Activated naive CD8-positive, alpha-beta T cell treated with anti-CD3 and anti-CD28 coated beads for 36 hours (primary cell): ENCODE measurements around the gene TOPAZ1. TPM values are rescaled to one million over a fixed set of nuclear protein-coding genes. Genes with fewer than 3 reads are reported as not detected.

Experiments used
- DNase-seq: peaks from one replicate; pipeline ENCODE4 v3.0.0; 2021
- H3K27ac Mint-ChIP-seq: one replicate; pipeline ENCODE4 v1.8.0; 2022; ENCODE audit warnings: mild to moderate bottlenecking, moderate library complexity, mixed read lengths
- H3K27me3 Mint-ChIP-seq: one replicate; pipeline ENCODE4 v1.8.0; 2022; ENCODE audit warnings: mild to moderate bottlenecking, mixed read lengths
- H3K36me3 Mint-ChIP-seq: one replicate; pipeline ENCODE4 v1.8.0; 2021; ENCODE audit warnings: mild to moderate bottlenecking, mixed read lengths
- H3K4me1 Mint-ChIP-seq: one replicate; pipeline ENCODE4 v1.8.0; 2021; ENCODE audit warnings: mixed read lengths
- H3K4me3 Mint-ChIP-seq: one replicate; pipeline ENCODE4 v1.8.0; 2022; ENCODE audit warnings: mild to moderate bottlenecking, moderate library complexity, mixed read lengths
- H3K9me3 Mint-ChIP-seq: one replicate; pipeline ENCODE4 v1.8.0; 2022; ENCODE audit warnings: mixed read lengths
- total RNA-seq, 2 experiments: library from RNA; stranded (reverse); gene quantifications; one replicate each; pipeline ENCODE4 v1.2.3, GENCODE V29; 2021

The TOPAZ1 gene
- total RNA-seq, 2 experiments from 2014 or later, result not detected

DNA sequence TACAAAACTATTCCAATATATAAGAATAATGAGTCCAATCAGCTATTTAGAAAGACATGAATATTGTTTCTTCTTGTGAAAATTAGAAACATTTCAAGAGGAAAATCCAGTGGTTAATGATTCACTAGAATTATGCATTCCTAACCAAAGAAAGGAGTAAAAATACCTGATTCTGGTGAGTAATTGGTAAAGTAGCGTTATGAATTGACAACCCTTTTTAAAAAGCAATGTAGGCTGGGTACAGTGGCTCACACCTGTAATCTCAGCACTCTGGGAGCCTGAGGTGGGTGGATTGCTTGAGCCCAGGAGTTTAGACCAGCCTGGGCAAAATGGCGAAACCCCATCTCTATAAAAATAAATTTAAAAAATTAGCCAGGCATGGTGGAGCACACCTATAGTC, 43.3 kb downstream of the TOPAZ1 start:
- H3K27ac Mint-ChIP-seq, result no peak overlapping the region
- H3K4me3 Mint-ChIP-seq, result no peak overlapping the region
- H3K9me3 Mint-ChIP-seq, result no peaks in the 10 kb centered on the region
- no peaks in the 10 kb centered on the region for H3K4me1 Mint-ChIP-seq
- no peak for DNase-seq
- peaks cover 23% of the 10 kb centered on the region for H3K27me3 Mint-ChIP-seq
- H3K36me3 Mint-ChIP-seq, result no peaks in the 10 kb centered on the region

- DNase-seq, result no peak
- no peaks in the 10 kb centered on the region for H3K36me3 Mint-ChIP-seq
- H3K9me3 Mint-ChIP-seq, result no peaks in the 10 kb centered on the region
- no peak overlapping the region for H3K27ac Mint-ChIP-seq
- H3K27me3 Mint-ChIP-seq, result peaks cover 16% of the 10 kb centered on the region
- no peak overlapping the region for H3K4me3 Mint-ChIP-seq
- H3K4me1 Mint-ChIP-seq, result no peaks in the 10 kb centered on the region
These were observed 48.3 kb downstream of the TOPAZ1 start for GRCh38 chr3:44289882-44290462.

- H3K27me3 Mint-ChIP-seq, result peaks cover 25% of the 10 kb centered on the region
- H3K27ac Mint-ChIP-seq, result no peak overlapping the region
- H3K4me3 Mint-ChIP-seq, result no peak overlapping the region
- no peaks in the 10 kb centered on the region for H3K4me1 Mint-ChIP-seq
- no peaks in the 10 kb centered on the region for H3K9me3 Mint-ChIP-seq
- DNase-seq, result no peak
- H3K36me3 Mint-ChIP-seq, result no peaks in the 10 kb centered on the region
These were observed 50.6 kb downstream of the TOPAZ1 start for GRCh38 chr3:44292276-44292675.

DNA sequence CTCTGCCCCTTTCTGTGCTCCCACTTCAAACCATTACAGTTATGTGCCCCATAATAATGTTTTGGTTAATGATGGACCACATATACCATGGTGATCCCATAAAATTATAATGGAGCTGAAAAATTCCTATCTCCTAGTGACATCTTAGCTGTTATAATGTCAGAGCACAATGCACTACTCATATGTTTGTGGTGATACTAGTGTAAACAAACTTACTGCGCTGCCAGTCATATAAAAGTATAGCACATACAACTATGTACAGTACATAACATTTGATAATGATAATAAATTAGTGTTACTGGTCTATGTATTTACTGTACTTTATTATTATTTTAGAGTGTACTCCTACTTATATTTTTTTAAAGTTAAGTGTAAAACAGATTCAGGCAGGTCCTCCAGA, 51.3 kb downstream of the TOPAZ1 start:
- no peak overlapping the region for H3K27ac Mint-ChIP-seq
- no peak for DNase-seq
- no peaks in the 10 kb centered on the region for H3K36me3 Mint-ChIP-seq
- peaks cover 28% of the 10 kb centered on the region for H3K27me3 Mint-ChIP-seq
- H3K4me3 Mint-ChIP-seq, result no peak overlapping the region
- no peaks in the 10 kb centered on the region for H3K4me1 Mint-ChIP-seq
- H3K9me3 Mint-ChIP-seq, result no peaks in the 10 kb centered on the region

DNA sequence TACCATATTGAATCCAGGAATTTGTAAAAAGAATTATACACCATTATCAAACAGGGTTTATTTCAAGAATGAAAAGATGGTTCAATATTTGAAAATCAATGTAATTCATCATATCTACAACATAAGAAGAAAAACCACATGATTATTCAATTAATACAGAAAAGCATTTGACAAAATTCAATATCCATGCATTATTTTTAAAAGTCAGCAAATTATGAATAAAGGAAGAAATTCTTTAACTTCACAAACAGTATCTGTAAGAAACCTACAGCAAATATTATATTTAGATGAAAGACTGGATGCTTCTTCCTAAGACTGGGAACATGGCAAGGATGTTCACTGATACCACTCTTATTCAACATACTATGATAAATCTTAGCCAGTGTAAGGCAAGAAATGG, 55.6 kb downstream of the TOPAZ1 start:
- no peaks in the 10 kb centered on the region for H3K36me3 Mint-ChIP-seq
- H3K9me3 Mint-ChIP-seq, result no peaks in the 10 kb centered on the region
- no peak overlapping the region for H3K27ac Mint-ChIP-seq
- no peaks in the 10 kb centered on the region for H3K4me1 Mint-ChIP-seq
- DNase-seq, result no peak
- H3K4me3 Mint-ChIP-seq, result no peak overlapping the region
- H3K27me3 Mint-ChIP-seq, result peaks cover 16% of the 10 kb centered on the region

GRCh38 chr3:44301746-44302145, 60.1 kb downstream of the TOPAZ1 start:
- Mint-ChIP-seq H3K27ac (no peak overlapping the region), H3K4me1 (no peaks in the 10 kb centered on the region), H3K4me3 (no peak overlapping the region), H3K27me3 (peaks cover 4% of the 10 kb centered on the region), H3K36me3 (no peaks in the 10 kb centered on the region), H3K9me3 (no peaks in the 10 kb centered on the region)
- no peak for DNase-seq

DNA sequence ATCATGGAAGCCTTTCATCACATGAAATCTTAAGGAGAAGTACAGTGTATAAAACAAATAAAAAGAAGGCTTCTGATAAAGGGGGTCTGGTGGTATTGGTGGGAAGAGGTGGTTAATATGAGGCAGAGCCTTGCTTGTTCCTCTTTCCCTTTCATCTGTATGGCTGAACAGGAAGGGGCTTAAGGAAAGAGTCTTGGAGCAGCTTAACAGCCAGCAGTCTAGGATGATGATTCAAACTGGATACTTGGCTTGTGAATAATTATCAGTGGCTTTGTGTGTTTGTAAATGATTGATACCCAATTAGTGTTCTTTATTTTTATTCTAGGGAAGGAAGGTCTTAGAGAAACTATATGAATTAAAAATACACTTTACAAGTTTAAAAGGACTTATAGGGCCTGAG, 67.8 kb downstream of the TOPAZ1 start:
- no peaks in the 10 kb centered on the region for H3K36me3 Mint-ChIP-seq
- H3K9me3 Mint-ChIP-seq, result no peaks in the 10 kb centered on the region
- H3K4me3 Mint-ChIP-seq, result no peak overlapping the region
- H3K4me1 Mint-ChIP-seq, result no peaks in the 10 kb centered on the region
- H3K27me3 Mint-ChIP-seq, result peaks cover 4% of the 10 kb centered on the region
- DNase-seq, result no peak
- H3K27ac Mint-ChIP-seq, result no peak overlapping the region

DNA sequence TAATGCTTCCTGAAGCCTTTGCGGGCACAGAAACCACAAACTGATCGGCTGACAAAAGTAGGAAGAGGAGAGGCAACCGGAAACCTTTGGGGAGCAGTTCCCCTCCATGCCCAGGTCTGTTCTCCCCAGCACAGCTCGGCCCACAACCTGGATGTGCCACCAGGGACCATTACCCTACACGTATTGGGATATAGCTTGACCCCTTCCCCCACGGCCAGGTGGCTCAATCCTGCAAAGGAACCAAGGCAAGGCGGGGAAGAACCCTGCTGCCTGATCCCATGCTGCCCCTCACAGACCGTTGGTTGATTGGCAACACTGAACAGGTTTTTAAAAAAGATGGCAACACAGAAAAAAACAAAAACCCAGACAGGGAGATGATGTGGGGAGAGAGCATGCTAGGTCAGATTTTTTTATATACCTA, 77.2 kb downstream of the TOPAZ1 start:
- H3K27me3 Mint-ChIP-seq, result peaks cover 8% of the 10 kb centered on the region
- H3K27ac Mint-ChIP-seq, result no peak overlapping the region
- no peaks in the 10 kb centered on the region for H3K36me3 Mint-ChIP-seq
- H3K4me1 Mint-ChIP-seq, result no peaks in the 10 kb centered on the region
- H3K4me3 Mint-ChIP-seq, result no peak overlapping the region
- H3K9me3 Mint-ChIP-seq, result no peaks in the 10 kb centered on the region
- no peak for DNase-seq

DNA sequence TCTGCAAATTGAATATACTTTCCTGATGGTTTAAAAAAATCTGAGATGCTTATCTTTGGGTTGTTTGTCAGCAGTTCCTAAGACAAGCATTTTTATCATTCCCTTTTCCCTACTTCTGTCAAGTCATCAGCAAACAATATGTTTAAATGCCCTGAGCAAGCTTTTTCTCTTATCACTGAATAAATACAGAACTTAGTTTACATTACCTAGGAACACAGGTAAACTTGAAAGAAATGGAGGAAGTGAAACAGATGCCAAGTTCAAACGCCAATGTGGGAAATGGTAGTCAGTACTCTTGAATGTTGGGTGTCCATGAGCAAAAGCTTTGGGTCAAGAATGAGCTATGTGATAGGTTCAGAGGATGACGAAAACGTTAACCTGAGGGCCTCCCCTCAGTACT, 79.6 kb downstream of the TOPAZ1 start:
- H3K4me1 Mint-ChIP-seq, result no peaks in the 10 kb centered on the region
- no peak for DNase-seq

GRCh38 chr3:44323341-44323955, 81.8 kb downstream of the TOPAZ1 start:
- no peak overlapping the region for H3K27ac Mint-ChIP-seq
- DNase-seq, result peak; percentile 37
- H3K9me3 Mint-ChIP-seq, result no peaks in the 10 kb centered on the region
- no peak overlapping the region for H3K4me3 Mint-ChIP-seq
- H3K36me3 Mint-ChIP-seq, result no peaks in the 10 kb centered on the region
- no peaks in the 10 kb centered on the region for H3K4me1 Mint-ChIP-seq
- H3K27me3 Mint-ChIP-seq, result peaks cover 16% of the 10 kb centered on the region

More for the DNA sequence above, 79.6 kb downstream of the TOPAZ1 start:
- H3K27ac Mint-ChIP-seq, result no peak overlapping the region
- H3K36me3 Mint-ChIP-seq, result no peaks in the 10 kb centered on the region
- H3K27me3 Mint-ChIP-seq, result peaks cover 10% of the 10 kb centered on the region
- H3K4me3 Mint-ChIP-seq, result no peak overlapping the region
- no peaks in the 10 kb centered on the region for H3K9me3 Mint-ChIP-seq

DNA sequence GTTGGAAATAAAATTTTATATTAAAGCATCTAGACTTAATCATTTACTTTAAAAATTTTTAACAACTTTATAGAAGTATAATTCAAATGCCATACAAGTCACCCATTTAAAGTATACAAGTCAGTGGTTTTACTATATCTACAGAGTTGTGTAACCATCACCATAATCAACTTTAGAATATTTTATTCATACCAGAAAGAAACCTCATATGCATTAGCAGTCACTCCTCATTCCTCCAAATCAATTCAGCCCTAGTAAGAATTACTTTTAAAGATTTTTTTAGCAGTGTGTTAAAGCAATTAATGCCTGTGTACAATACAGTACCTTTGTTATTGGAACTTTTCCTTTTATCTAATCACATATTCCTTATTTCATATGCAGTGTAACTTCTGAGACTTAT, 82.9 kb downstream of the TOPAZ1 start:
- no peak for DNase-seq
- Mint-ChIP-seq H3K9me3 (no peaks in the 10 kb centered on the region), H3K27ac (no peak overlapping the region), H3K4me3 (no peak overlapping the region), H3K36me3 (no peaks in the 10 kb centered on the region), H3K4me1 (no peaks in the 10 kb centered on the region), H3K27me3 (peaks cover 15% of the 10 kb centered on the region)

DNA sequence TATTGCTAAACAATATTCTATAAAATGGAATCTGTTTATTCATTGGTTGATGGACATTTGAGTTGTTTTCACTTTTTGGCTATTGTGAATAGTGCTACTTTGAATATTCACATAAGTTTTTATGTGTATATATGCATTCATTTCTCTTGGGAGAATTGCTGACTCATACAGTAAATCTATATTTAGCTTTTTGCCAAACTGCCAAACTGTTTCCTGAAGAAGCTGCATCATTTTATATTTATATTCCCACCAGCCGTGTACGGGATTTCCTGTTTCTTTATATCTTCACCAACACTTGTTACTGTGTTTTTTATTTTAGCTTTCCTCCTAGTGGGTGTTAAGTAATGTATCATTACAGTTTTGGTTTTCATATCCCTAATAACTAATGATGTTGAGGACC, 84.3 kb downstream of the TOPAZ1 start:
- Mint-ChIP-seq H3K27ac (no peak overlapping the region), H3K4me1 (no peaks in the 10 kb centered on the region), H3K36me3 (no peaks in the 10 kb centered on the region), H3K27me3 (peaks cover 15% of the 10 kb centered on the region), H3K9me3 (no peaks in the 10 kb centered on the region), H3K4me3 (no peak overlapping the region)
- DNase-seq, result no peak

- H3K4me1 Mint-ChIP-seq, result no peaks in the 10 kb centered on the region
These were observed 84.8 kb downstream of the TOPAZ1 start for GRCh38 chr3:44326515-44326914.

DNA sequence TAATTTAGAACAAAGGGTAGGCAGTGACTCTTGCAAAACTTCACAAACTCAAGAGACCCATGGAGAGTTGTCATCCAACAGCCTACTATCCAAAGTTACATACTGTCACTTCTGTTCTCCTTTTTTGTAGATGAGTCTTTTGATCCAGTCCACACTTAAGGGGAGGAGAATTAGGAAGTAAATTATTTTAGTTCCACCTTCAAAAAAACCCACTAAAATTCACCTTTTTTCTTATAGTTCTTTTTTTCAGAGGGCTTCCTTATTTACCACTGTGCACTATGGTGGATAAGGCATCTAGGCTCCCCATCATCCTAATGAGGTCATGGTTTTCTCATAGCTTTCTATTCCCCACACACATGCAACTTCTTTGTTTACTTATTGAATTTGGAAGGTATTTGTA, 88.3 kb downstream of the TOPAZ1 start:
- no peak overlapping the region for H3K27ac Mint-ChIP-seq
- no peaks in the 10 kb centered on the region for H3K36me3 Mint-ChIP-seq
- DNase-seq, result no peak
- H3K4me1 Mint-ChIP-seq, result no peaks in the 10 kb centered on the region
- no peaks in the 10 kb centered on the region for H3K9me3 Mint-ChIP-seq
- H3K27me3 Mint-ChIP-seq, result peaks cover 20% of the 10 kb centered on the region
- H3K4me3 Mint-ChIP-seq, result no peak overlapping the region

More at GRCh38 chr3:44326515-44326914, 84.8 kb downstream of the TOPAZ1 start:
- Mint-ChIP-seq H3K4me3 (no peak overlapping the region), H3K27me3 (peaks cover 15% of the 10 kb centered on the region), H3K27ac (no peak overlapping the region), H3K9me3 (no peaks in the 10 kb centered on the region), H3K36me3 (no peaks in the 10 kb centered on the region)
- DNase-seq, result no peak

GRCh38 chr3:44330444-44330843, 88.8 kb downstream of the TOPAZ1 start:
- Mint-ChIP-seq H3K27ac (no peak overlapping the region), H3K9me3 (no peaks in the 10 kb centered on the region), H3K36me3 (no peaks in the 10 kb centered on the region), H3K27me3 (peaks cover 20% of the 10 kb centered on the region), H3K4me1 (no peaks in the 10 kb centered on the region), H3K4me3 (no peak overlapping the region)
- no peak for DNase-seq

- Mint-ChIP-seq H3K9me3 (no peaks in the 10 kb centered on the region), H3K27me3 (peaks cover 6% of the 10 kb centered on the region), H3K4me1 (peaks cover 6% of the 10 kb centered on the region), H3K4me3 (no peak overlapping the region), H3K36me3 (no peaks in the 10 kb centered on the region), H3K27ac (no peak overlapping the region)
- DNase-seq, result no peak
These were observed 92.6 kb downstream of the TOPAZ1 start for GRCh38 chr3:44334326-44334725.
